T-helper 1 cell (primary cell): ENCODE data around the gene STARD5.
A peak's percentile ranks its signal among the peaks of the same experiment; 100 is the strongest.
"Not testable (repeated sequence)": the region's sequence is repeated elsewhere in the genome, so short reads cannot be mapped to it uniquely, and the experiment has no call there.

ENCODE experiments used
- DNase-seq, 5 donors: peaks; one replicate each; pipeline ENCODE4 v3.0.0-alpha.2; 2012 to 2020

The STARD5 gene

DNA sequence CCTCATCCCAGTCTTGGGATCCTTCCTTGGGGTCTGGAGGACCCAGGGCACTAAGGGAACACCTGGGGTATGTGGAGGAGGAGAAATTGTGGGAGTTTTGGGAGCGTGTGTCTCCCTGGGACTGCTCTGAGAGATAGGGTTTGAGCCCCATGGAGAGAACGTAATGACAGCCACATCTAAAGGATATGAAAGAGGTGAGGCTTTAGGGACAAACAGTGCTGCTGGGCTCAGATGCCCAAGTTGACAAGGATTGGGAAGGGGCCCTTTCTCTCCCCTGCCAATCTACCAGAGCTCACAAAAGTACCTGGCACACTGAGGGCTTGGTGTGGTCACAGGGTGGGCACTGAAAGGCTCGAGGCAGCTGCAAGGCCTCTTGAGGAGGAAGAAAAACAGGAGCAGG is 13.3 kb upstream of the STARD5 start:
- no peak for DNase-seq

DNA sequence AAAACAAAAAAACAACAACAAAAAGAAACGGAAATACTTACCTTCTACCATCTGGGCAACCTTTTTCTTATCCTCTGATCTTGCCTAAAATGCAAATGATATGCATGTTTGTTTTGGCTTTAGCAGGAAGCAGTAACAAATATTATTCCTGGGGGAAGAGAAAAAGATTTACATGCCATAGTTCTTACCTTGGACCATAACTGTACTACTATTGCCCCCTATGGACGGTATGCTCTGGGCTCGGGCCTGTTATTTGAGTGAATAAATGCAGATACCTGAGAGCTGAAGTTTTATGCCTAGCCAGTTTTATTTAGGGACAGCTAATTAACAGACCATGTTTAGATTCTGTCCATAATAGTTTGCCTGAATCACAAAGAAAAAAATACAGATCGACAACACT is 12.6 kb upstream of the STARD5 start:
- DNase-seq: peak in 2 of 5 donors; percentile 34 to 37

DNA sequence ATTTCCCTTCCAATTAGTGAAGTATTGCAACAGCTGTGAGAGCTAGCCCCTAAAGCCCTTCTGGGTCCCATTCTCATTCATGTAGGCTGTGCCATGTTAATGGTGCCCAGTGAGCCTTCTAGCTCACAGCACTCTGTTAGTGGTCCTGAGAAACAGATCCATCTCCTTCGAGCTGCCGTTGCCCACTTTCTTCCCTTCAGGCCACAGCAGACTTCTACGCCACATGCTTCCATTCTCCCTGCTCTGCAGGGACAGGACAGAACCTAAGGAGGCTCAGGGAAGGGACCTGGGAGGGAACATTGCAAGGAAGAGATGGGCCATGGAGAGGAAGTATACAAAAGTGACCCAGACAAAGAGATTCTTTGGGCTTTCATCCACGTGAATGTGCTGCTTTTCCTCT is 11.7 kb upstream of the STARD5 start:
- DNase-seq: no peak

DNA sequence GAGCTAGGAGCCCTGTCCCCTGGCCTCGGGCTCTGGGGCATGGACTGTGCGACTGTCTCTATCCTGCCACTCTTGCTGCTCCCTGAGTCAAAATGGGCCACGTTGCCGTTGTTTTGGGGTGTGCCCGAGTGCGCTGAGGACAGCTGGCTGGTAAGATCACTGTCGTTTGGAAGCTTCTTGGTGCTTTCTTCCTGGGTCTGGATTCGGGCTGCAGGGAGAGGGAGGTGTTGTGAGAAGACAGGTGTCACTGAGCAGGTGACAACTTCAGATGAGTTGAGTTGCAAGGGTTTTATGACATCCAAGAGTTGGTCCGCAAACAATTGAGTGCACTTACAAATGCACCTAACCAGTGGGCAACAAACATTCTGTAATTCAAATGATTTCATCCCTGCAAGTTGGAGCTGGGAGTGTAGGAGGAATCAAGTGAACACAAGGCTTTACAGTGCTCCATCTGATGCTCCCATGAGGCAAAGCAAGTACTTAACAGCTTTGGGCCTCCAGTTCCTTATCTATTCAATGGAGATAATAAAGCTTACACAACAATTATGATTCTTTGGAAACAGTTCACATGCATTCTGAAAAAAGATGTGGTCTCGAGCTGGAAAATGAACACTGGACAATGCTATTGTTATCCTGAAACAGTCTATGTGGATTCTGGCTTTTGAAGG is 11.0 kb upstream of the STARD5 start:
- DNase-seq: no peak

- no peak for DNase-seq
Observed at GRCh38 chr15:81333363-81333762, 9.4 kb upstream of the STARD5 start.

DNA sequence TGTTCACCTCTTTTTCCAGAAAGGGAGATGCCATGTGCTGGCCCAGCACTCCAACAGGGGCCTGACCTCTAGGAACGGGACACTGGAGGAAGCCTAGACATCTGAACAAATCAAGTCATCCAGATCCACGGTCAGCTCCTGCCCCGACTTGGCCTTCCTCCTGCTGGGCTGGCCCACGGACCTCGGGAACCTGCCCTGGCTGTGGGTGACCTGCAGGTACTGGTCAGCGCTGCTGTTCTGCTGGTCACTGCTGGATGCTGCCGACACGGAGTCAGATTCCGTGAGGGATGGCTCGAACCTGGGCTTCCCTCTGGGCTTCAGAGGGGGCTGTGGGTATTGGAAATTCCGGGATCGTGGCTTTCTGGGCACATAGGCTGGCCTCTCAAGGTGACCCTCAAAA is 8.4 kb upstream of the STARD5 start:
- no peak for DNase-seq

GRCh38 chr15:81331600-81331999 is 7.7 kb upstream of the STARD5 start:
- no peak for DNase-seq

DNA sequence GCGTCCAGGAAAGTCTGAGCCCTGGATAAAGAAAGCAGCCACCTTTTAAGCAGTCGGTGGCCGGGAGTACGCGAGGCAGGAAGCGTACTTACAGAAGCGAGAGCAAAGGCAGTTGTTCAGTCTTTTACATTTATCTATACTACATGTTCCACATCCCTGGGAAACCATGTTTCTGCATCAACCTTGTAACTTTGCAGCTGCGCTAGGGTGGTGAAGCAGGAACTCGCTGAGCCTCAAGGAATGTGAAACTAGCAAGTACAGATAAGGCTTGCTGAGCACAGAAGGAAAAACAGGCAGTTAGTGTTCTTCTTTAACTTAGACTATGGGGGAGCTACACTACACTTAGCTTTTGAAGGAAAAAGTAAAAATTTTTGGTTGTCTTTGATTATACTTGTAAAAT is 7.2 kb upstream of the STARD5 start:
- not testable (repeated sequence) for DNase-seq

GRCh38 chr15:81330366-81331090 is 6.6 kb upstream of the STARD5 start:
- no peak for DNase-seq

- DNase-seq: no peak
Observed at GRCh38 chr15:81329446-81329845, 5.5 kb upstream of the STARD5 start.

GRCh38 chr15:81327516-81327915 is 3.6 kb upstream of the STARD5 start:
- DNase-seq: no peak

- DNase-seq: no peak
Observed at GRCh38 chr15:81326466-81327212, 2.7 kb upstream of the STARD5 start.

- no peak for DNase-seq
Observed at GRCh38 chr15:81323559-81323943, 390 bp downstream of the STARD5 start.

GRCh38 chr15:81322676-81323253 is 1.2 kb downstream of the STARD5 start:
- no peak for DNase-seq

GRCh38 chr15:81321667-81322066 is 2.3 kb downstream of the STARD5 start:
- no peak for DNase-seq

DNA sequence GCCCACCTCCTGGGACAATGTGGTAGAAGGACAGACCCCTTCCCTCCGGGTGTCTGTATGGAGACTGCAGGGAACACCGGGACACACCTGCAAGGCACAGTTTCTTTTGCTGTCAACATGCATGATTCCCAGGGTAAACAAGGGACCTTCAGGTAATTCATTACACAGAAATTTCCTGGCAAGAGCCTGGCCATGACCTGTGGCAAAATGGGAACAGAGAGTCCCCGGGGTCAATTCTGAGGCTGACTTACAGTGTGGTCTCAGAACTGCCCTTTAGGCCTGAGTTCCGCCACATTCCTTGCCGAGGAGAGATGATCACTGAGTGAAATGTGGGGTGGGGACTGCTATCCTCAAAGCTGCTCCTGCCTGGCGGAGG is 6.3 kb downstream of the STARD5 start:
- DNase-seq: no peak

DNA sequence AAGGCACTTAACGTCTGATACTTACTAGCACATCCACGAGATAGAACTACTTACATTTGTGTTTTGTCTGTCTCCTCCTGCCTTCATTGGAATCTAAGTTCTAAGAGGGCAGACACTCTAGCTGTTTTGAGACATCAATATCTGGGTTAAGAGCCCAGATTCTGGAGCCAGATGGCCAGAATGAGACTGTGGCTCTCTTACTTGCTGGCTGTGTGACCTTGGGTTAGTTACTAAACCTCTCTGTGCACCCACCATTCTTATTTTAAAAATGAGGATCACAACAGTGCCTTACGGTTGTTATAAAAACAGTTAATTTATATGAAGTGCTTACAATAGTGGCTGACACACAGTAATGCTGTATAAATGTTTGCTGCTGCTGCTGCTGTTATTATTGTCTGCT is 7.7 kb downstream of the STARD5 start:
- no peak for DNase-seq

GRCh38 chr15:81315452-81316175 is 8.3 kb downstream of the STARD5 start:
- DNase-seq: peak in 1 of 5 donors; percentile 18

GRCh38 chr15:81314378-81314777 is 9.6 kb downstream of the STARD5 start:
- no peak for DNase-seq

- DNase-seq: no peak
Observed at GRCh38 chr15:81313686-81314085, 10.3 kb downstream of the STARD5 start.

DNA sequence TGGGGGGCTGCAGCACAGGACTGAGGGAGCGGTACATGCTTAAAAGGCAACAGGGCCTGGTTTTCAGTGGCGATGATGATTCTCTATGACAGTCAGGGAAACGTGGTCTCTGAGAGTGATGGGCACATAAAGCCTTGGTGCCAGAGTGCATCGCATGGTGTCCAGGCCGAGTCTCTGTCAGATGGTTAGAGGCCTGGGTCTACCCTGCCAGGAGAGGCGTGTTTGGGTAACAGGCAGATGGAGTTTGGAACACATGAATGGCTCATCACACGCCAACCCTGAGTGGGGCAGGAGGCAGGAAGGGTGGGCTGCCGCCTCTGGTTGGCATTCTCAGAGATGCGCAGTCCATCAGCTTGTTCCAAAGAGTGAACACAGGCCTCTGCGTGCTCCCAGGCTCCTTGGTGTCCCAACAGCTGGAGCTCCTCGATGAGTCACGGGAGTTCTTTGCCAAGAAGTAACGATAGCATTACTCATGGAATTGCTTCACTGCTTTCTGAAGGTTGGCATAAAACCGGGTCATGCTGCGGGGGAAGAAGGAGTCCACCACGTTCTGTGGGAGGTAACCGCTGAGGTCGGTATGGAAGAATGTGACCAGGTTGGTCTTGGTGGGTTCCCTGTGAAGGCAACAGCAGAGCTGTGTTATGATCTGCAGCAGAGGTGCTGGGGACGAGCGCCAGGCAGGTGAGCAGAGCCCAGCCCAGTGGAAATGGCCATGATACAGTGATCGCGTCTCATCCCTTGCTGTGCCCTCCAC is 11.0 kb downstream of the STARD5 start:
- DNase-seq: no peak
